Lower lobe of right lung (tissue), 2 donors: ENCODE data around the gene PBXIP1. TPM values are rescaled to one million over a fixed set of nuclear protein-coding genes. Genes with fewer than 3 reads are reported as not detected.
"Not testable (repeated sequence)": the region's sequence is repeated elsewhere in the genome, so short reads cannot be mapped to it uniquely, and the experiment has no call there.

ENCODE experiments used
- ATAC-seq, 2 donors: fragments of 200-7000 bp; cut with Tn5 transposase; one replicate each; pipeline ENCODE4 v1.9.1; 2020 to 2022; ENCODE audit warnings: mild to moderate bottlenecking in 2 of 2, moderate library complexity in 2 of 2
- DNase-seq: peaks from one replicate; pipeline ENCODE4 v3.0.0-alpha.2; 2020
- H3K27ac ChIP-seq: fragments of 200-600 bp; one replicate; pipeline ENCODE4 v1.8.0; 2022
- H3K27me3 ChIP-seq: fragments of 200-600 bp; one replicate; pipeline ENCODE4 v1.8.0; 2022; ENCODE audit warnings: low read depth
- H3K36me3 ChIP-seq: fragments of 200-600 bp; one replicate; pipeline ENCODE4 v1.8.0; 2022; ENCODE audit warnings: mild to moderate bottlenecking
- H3K4me1 ChIP-seq: fragments of 200-600 bp; one replicate; pipeline ENCODE4 v1.8.0; 2022
- H3K4me3 ChIP-seq: fragments of 200-600 bp; one replicate; pipeline ENCODE4 v1.8.0; 2022; ENCODE audit warnings: mild to moderate bottlenecking
- H3K9me3 ChIP-seq: fragments of 200-600 bp; one replicate; pipeline ENCODE4 v1.8.0; 2022
- CTCF ChIP-seq: fragments of 200-600 bp; IDR thresholded peaks from one replicate; pipeline ENCODE4 v1.8.0; 2022; ENCODE audit warnings: antibody characterized with exemption, mild to moderate bottlenecking
- intact Hi-C: fragments of 100-400 bp; cut with DNase I; formaldehyde crosslinking; loops from one replicate; pipeline ENCODE4 v1.11.0; 2022
- total RNA-seq: library from RNA; stranded (reverse); fragmentation: NEBNext Ultra II Directional; extraction: Animal tissue kit (Norgen Biotek cat#: 25700); gene quantifications from one replicate; pipeline ENCODE4 v1.2.1, GENCODE V29; 2021
- donor health status: DM: no; HTN: yes; CAD: no; lungs with severe emphysema.

PBXIP1 gene
- total RNA-seq, 1 donor from 2014 or later: 68.1 TPM

DNA sequence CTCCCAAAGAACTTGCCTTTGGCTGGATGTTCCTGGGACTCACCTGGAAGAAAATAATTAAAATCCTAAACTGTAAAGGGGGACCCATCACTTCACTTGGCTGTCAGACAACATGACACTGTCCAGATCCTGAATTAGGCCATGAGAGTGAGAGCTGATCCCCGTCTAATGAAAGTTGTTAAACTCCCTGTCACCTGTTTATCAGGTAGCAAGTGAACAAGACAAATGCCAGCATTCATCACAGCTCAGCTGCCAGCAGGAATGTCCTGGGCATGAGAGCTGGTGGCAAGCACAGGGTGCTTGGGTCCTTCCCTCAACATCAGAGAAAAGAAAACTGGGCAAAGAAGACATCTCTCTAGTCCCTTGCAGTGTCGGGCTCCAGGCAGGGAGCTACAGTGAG lies 43.1 kb downstream of the PBXIP1 start:
- Histone ChIP-seq H3K9me3 (no peaks in the 10 kb centered on the region), H3K27me3 (no peaks in the 10 kb centered on the region), H3K36me3 (no peaks in the 10 kb centered on the region), H3K27ac (no peak overlapping the region), H3K4me3 (no peak overlapping the region), H3K4me1 (no peaks in the 10 kb centered on the region)
- DNase-seq: no peak
- no peak for ATAC-seq
- intact Hi-C loops: no loop called here
- TF ChIP-seq CTCF: no peak

GRCh38 chr1:154911691-154912550 lies 44.0 kb downstream of the PBXIP1 start:
- no peaks in the 10 kb centered on the region for H3K9me3 ChIP-seq
- no peak overlapping the region for H3K4me3 ChIP-seq
- no peaks in the 10 kb centered on the region for H3K27me3 ChIP-seq
- DNase-seq: no peak
- no peak for TF ChIP-seq CTCF
- H3K4me1 ChIP-seq: no peaks in the 10 kb centered on the region
- peak in 1 of 2 donors; percentile 29 for ATAC-seq
- no peaks in the 10 kb centered on the region for H3K36me3 ChIP-seq
- no peak overlapping the region for H3K27ac ChIP-seq
- intact Hi-C loops: no loop called here

- Histone ChIP-seq H3K36me3 (no peaks in the 10 kb centered on the region), H3K4me3 (no peak overlapping the region), H3K4me1 (no peaks in the 10 kb centered on the region), H3K27me3 (no peaks in the 10 kb centered on the region), H3K27ac (no peak overlapping the region), H3K9me3 (no peaks in the 10 kb centered on the region)
- intact Hi-C loops: no loop called here
- ATAC-seq (no peak), DNase-seq (no peak)
- no peak for TF ChIP-seq CTCF
These were observed 45.0 kb downstream of the PBXIP1 start for GRCh38 chr1:154910851-154911250.

DNA sequence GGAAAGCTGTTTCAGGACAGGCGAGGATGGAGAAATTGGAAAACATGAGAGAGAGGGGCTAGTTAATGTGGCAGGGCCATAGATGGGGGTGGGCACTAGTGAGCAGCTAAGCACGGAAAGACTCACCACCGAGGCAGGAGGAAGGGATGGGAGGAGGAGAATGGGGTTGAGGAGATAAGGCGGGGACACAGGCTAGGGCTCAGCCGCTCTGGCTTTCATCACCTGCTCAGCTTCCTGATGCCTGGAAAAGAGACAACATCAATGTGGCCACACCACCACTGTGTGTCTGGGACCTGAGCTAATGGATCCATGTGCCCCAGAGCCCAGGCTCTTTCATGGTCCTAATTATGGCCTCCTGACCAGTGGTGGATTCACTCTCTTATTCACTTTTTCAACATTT lies 47.0 kb downstream of the PBXIP1 start:
- TF ChIP-seq CTCF: no peak
- DNase-seq: no peak
- no peak overlapping the region for H3K27ac ChIP-seq
- H3K4me3 ChIP-seq: no peak overlapping the region
- no peaks in the 10 kb centered on the region for H3K9me3 ChIP-seq
- intact Hi-C loops: no loop called here
- no peaks in the 10 kb centered on the region for H3K36me3 ChIP-seq
- no peaks in the 10 kb centered on the region for H3K4me1 ChIP-seq
- ATAC-seq: no peak
- H3K27me3 ChIP-seq: no peaks in the 10 kb centered on the region

- H3K4me3 ChIP-seq, H3K4me1 ChIP-seq, intact Hi-C loops, H3K36me3 ChIP-seq, H3K27ac ChIP-seq, H3K9me3 ChIP-seq, H3K27me3 ChIP-seq, DNase-seq, ATAC-seq: not testable (repeated sequence)
These were observed 47.8 kb downstream of the PBXIP1 start for GRCh38 chr1:154908129-154908528.

DNA sequence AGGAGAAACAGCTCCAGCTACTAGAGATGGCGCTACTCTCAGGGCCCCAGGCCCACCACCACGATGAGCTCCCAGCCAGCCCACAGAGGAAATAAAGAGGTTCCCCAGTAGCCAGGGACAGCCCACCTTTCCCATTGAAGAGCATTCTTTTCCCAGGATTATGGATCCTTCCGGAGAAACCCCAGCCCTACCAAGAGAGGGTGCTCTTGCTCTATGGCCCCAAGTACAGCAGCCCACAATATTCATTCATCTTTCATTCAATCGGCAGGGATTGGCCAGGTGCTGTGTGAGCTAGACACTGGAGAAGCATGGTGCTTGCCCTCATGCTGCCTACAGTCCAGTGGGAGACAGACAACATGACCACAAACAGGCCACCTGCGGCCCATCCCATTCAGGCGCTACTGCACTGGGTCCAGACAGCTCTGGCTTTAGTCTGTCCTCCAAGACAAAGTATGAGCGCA lies 49.2 kb downstream of the PBXIP1 start:
- Histone ChIP-seq H3K27me3 (no peaks in the 10 kb centered on the region), H3K36me3 (no peaks in the 10 kb centered on the region), H3K4me1 (no peaks in the 10 kb centered on the region), H3K4me3 (no peak overlapping the region), H3K27ac (no peak overlapping the region), H3K9me3 (no peaks in the 10 kb centered on the region)
- DNase-seq (no peak), ATAC-seq (peak; percentile 41 to 68)
- peak; percentile 37 for TF ChIP-seq CTCF
- intact Hi-C loops: no loop called here
